B cell (primary cell): Measurements from ENCODE around the gene GNAI3. TPM values are rescaled to one million over a fixed set of nuclear protein-coding genes. Genes with fewer than 3 reads are reported as not detected.
"Not testable (repeated sequence)": the region's sequence is repeated elsewhere in the genome, so short reads cannot be mapped to it uniquely, and the experiment has no call there.

Experiments
- ATAC-seq: fragments of 200-7000 bp; cut with Tn5 transposase; one replicate; pipeline ENCODE4 v1.10.0; 2021; ENCODE audit warnings: low read depth, mild to moderate bottlenecking, moderate number of reproducible peaks, moderate library complexity
- CTCF ChIA-PET: fragments of 350-600 bp; sonication (Branson Sonifier 250); formaldehyde crosslinking; loops from one replicate; lab custom pipeline; 2021; ENCODE audit warnings: antibody characterized with exemption, inconsistent platforms; lab: Charles Lee
- POLR2A ChIA-PET: fragments of 350-600 bp; sonication (Branson Sonifier 250); formaldehyde crosslinking; loops from one replicate; lab custom pipeline; 2021; ENCODE audit warnings: antibody characterized with exemption; lab: Charles Lee
- DNase-seq: peaks from one replicate; pipeline ENCODE4 v3.0.0; 2013
- H2AFZ ChIP-seq: 2 replicates; pipeline ENCODE4 v1.6.1; 2012; ENCODE audit warnings: mild to moderate bottlenecking, low read depth, low read length; ENCODE audit not compliant: insufficient read depth, poor library complexity, severe bottlenecking
- H3K27ac ChIP-seq, 2 donors: 1 replicate in 1 of 2; 2 replicates in 1 of 2; pipeline ENCODE4 v1.5.1; 2012 to 2013; ENCODE audit warnings: low read length in 2 of 2, mild to moderate bottlenecking in 2 of 2, moderate library complexity in 1 of 2
- H3K27me3 ChIP-seq, 4 experiments: fragments of 200-600 bp in 1 of 4; sonication (generic) in 1 of 4; replicated peaks in 1 of 4; 1 replicate in 2 of 4; 2 replicates in 2 of 4; pipeline versions ENCODE4 v1.6.1 to v1.7.0; 2013 to 2016; ENCODE audit warnings: low read length in 3 of 4, mild to moderate bottlenecking in 2 of 4, mixed read lengths in 1 of 4, moderate library complexity in 1 of 4; ENCODE audit not compliant: insufficient read depth in 4 of 4, control insufficient read depth in 3 of 4; ENCODE audit errors: control extremely low read depth in 1 of 4
- H3K36me3 ChIP-seq, 2 experiments: replicated peaks in 1 of 2; 1 replicate in 1 of 2; 2 replicates in 1 of 2; pipeline versions ENCODE4 v1.6.1 to v1.7.1; 2013; ENCODE audit warnings: low read length in 1 of 2; ENCODE audit not compliant: insufficient read depth in 2 of 2, control insufficient read depth in 1 of 2; ENCODE audit errors: control extremely low read depth in 1 of 2, extremely low read depth in 1 of 2
- H3K4me1 ChIP-seq, 2 donors: fragments of 200-600 bp in 1 of 2; sonication (generic) in 1 of 2; 1 replicate in 1 of 2; 2 replicates in 1 of 2; pipeline versions ENCODE4 v1.5.1 to v1.6.1; 2013 to 2017; ENCODE audit warnings: low read length in 2 of 2; ENCODE audit not compliant: control insufficient read depth in 2 of 2, insufficient read depth in 2 of 2
- H3K4me2 ChIP-seq: replicated peaks from 2 replicates; pipeline ENCODE3; 2012; ENCODE audit warnings: mild to moderate bottlenecking, low read depth, low read length; ENCODE audit not compliant: poor library complexity, severe bottlenecking
- H3K4me3 ChIP-seq, 5 experiments: fragments of 200-600 bp in 1 of 5; sonication (generic) in 1 of 5; 1 replicate in 3 of 5; 2 replicates in 2 of 5; pipeline versions ENCODE4 v1.5.1 to v1.7.0; 2011 to 2016; ENCODE audit warnings: low read length in 4 of 5, mild to moderate bottlenecking in 4 of 5, low read depth in 2 of 5, control low read depth in 1 of 5, moderate library complexity in 1 of 5; ENCODE audit not compliant: insufficient read depth in 1 of 5; ENCODE audit errors: control extremely low read depth in 1 of 5, extremely low read depth in 1 of 5
- H3K79me2 ChIP-seq: fragments of 200-600 bp; sonication (generic); one replicate; pipeline ENCODE4 v1.6.0; 2016; ENCODE audit warnings: low read length; ENCODE audit not compliant: control insufficient read depth, insufficient read depth
- H3K9ac ChIP-seq: fragments of 200-600 bp; sonication (generic); 2 replicates; pipeline ENCODE4 v1.6.1; 2017; ENCODE audit warnings: mild to moderate bottlenecking, low read length, moderate library complexity
- H3K9me3 ChIP-seq, 3 donors: one replicate each; pipeline versions ENCODE4 v1.6.1 to v1.7.1; 2013; ENCODE audit warnings: low read length in 2 of 3; ENCODE audit not compliant: control insufficient read depth in 2 of 3, insufficient read depth in 1 of 3; ENCODE audit errors: control extremely low read depth in 1 of 3
- H4K20me1 ChIP-seq: 2 replicates; pipeline ENCODE4 v1.6.0; 2012; ENCODE audit warnings: mild to moderate bottlenecking, low read length; ENCODE audit not compliant: insufficient read depth, control insufficient read depth, poor library complexity, severe bottlenecking
- H3K27ac Mint-ChIP-seq: one replicate; pipeline ENCODE4 v1.8.0; 2021; ENCODE audit warnings: mixed read lengths
- H3K27me3 Mint-ChIP-seq: one replicate; pipeline ENCODE4 v1.8.0; 2021; ENCODE audit warnings: mixed read lengths
- H3K4me1 Mint-ChIP-seq: one replicate; pipeline ENCODE4 v1.8.0; 2021; ENCODE audit warnings: mixed read lengths
- H3K4me3 Mint-ChIP-seq: one replicate; pipeline ENCODE4 v1.8.0; 2021; ENCODE audit warnings: mixed read lengths
- H3K9me3 Mint-ChIP-seq: one replicate; pipeline ENCODE4 v1.8.0; 2022; ENCODE audit warnings: mixed read lengths; ENCODE audit not compliant: insufficient read depth
- CTCF ChIP-seq: fragments of 200-600 bp; IDR thresholded peaks from one replicate; pipeline ENCODE4 v1.8.0; 2022; ENCODE audit warnings: antibody characterized with exemption, mild to moderate bottlenecking
- EZH2 ChIP-seq: IDR thresholded peaks from 2 replicates; pipeline ENCODE4 v1.6.1; 2012; ENCODE audit warnings: borderline replicate concordance, low read depth, mild to moderate bottlenecking, moderate library complexity, low read length; ENCODE audit not compliant: insufficient read depth, poor library complexity, severe bottlenecking
- WGBS: methylation state at CpG from one replicate; pipeline ENCODE4 v1.1.5; 2013; ENCODE audit warnings: missing lambda C conversion rate; ENCODE audit not compliant: insufficient coverage; 5-methylcytosine and 5-hydroxymethylcytosine counted together
- intact Hi-C: fragments of 100-400 bp; cut with micrococcal nuclease; formaldehyde crosslinking; loops from one replicate; pipeline ENCODE4 v1.10.0; 2022
- polyA plus RNA-seq: library from polyadenylated mRNA; depleted of rRNA; stranded (reverse); fragments of >200 nt; gene quantifications from 2 replicates; pipeline ENCODE4 v1.2.3, GENCODE V29; 2012
- total RNA-seq, 2 donors: library from RNA; stranded (reverse); fragments of 120-200 nt in 1 of 2; gene quantifications; 1 replicate in 1 of 2; 2 replicates in 1 of 2; pipeline versions ENCODE4 v1.2.3 to v1.2.4, GENCODE V29; 2013 to 2022

The GNAI3 gene
- total and polyA plus RNA-seq, 2 donors (not counting 1 experiment from before 2014, with no cell fraction given), result 1.6 to 8.5 TPM

GRCh38 chr1:109659145-109659544 lies 110.7 kb downstream of the GNAI3 start:
- Mint-ChIP-seq H3K27me3 (no peaks in the 10 kb centered on the region), H3K4me3 (no peak overlapping the region), H3K9me3 (no peaks in the 10 kb centered on the region), H3K4me1 (peaks cover 26% of the 10 kb centered on the region), H3K27ac (no peak overlapping the region)
- DNase-seq, result no peak
- TF ChIP-seq CTCF, result no peak
- no peak for TF ChIP-seq EZH2
- Histone ChIP-seq H3K4me2 (no peak overlapping the region), H3K79me2 (no peaks in the 10 kb centered on the region), H3K4me3 (no peak overlapping the region), H3K27me3 (no peaks in the 10 kb centered on the region), H4K20me1 (no peaks in the 10 kb centered on the region), H3K9ac (no peak overlapping the region), H3K4me1 (peaks cover 11 to 17% of the 10 kb centered on the region in 2 donors), H3K9me3 (no peaks in the 10 kb centered on the region), H3K27ac (no peak overlapping the region), H3K36me3 (peaks cover 0 to 16% of the 10 kb centered on the region in 2 experiments), H2AFZ (no peak overlapping the region)
- no peak for ATAC-seq
- 100% methylated on average over 1 of the region's 2 CpGs for WGBS
- ChIA-PET CTCF (interaction anchor here (5.8 kb wide), 1 partner anchor 18 kb away, joined by 42 read pairs; no protein-coding TSS in a partner anchor), POLR2A (no interaction called here)
- intact Hi-C loops, result loop anchor here (10.0 kb wide), 1 partner anchor 174 kb away; the partner anchor contains the start of gene ATXN7L2

- no peak for DNase-seq
- no peak overlapping the region for H3K9ac ChIP-seq
- H3K27ac ChIP-seq, result no peak overlapping the region
- no peak overlapping the region for H3K4me2 ChIP-seq
- H3K9me3 Mint-ChIP-seq, result no peaks in the 10 kb centered on the region
- POLR2A ChIA-PET, result no interaction called here
- no peaks in the 10 kb centered on the region for H3K27me3 Mint-ChIP-seq
- H3K4me1 Mint-ChIP-seq, result peaks cover 19% of the 10 kb centered on the region
- H4K20me1 ChIP-seq, result no peaks in the 10 kb centered on the region
- no peaks in the 10 kb centered on the region for H3K9me3 ChIP-seq
- no peak overlapping the region for H3K4me3 ChIP-seq
- H3K36me3 ChIP-seq, result peaks cover 0 to 16% of the 10 kb centered on the region in 2 experiments
- CTCF ChIA-PET, result interaction anchor here (1.0 kb wide), 1 partner anchor 20 kb away, joined by 3 read pairs; no protein-coding TSS in a partner anchor
- H3K4me3 Mint-ChIP-seq, result no peak overlapping the region
- H2AFZ ChIP-seq, result no peak overlapping the region
- peaks cover 9 to 15% of the 10 kb centered on the region in 2 donors for H3K4me1 ChIP-seq
- H3K27ac Mint-ChIP-seq, result no peak overlapping the region
- TF ChIP-seq CTCF, result no peak
- no peak for TF ChIP-seq EZH2
- ATAC-seq, result no peak
- WGBS, result 85% methylated on average over 4 of the region's 5 CpGs
- H3K27me3 ChIP-seq, result no peaks in the 10 kb centered on the region
- no peaks in the 10 kb centered on the region for H3K79me2 ChIP-seq
- intact Hi-C loops, result loop anchor here (10.0 kb wide), 1 partner anchor 175 kb away; the partner anchor contains the start of gene ATXN7L2
Observed at GRCh38 chr1:109659997-109660690, 111.7 kb downstream of the GNAI3 start.

GRCh38 chr1:109660691-109661026 lies 112.2 kb downstream of the GNAI3 start:
- DNase-seq, H3K27ac Mint-ChIP-seq, H3K4me3 ChIP-seq, ATAC-seq, POLR2A ChIA-PET, H3K4me2 ChIP-seq, H3K4me1 ChIP-seq, H2AFZ ChIP-seq, H3K27ac ChIP-seq, H3K9ac ChIP-seq, H3K9me3 ChIP-seq, H3K4me3 Mint-ChIP-seq, H3K9me3 Mint-ChIP-seq, H3K79me2 ChIP-seq, H4K20me1 ChIP-seq, H3K27me3 ChIP-seq, H3K27me3 Mint-ChIP-seq, intact Hi-C loops: not testable (repeated sequence)
- peaks cover 14% of the 10 kb centered on the region for H3K4me1 Mint-ChIP-seq
- CTCF ChIA-PET, result interaction anchor here (1.0 kb wide), 1 partner anchor 20 kb away, joined by 3 read pairs; no protein-coding TSS in a partner anchor
- 50% methylated on average over 1 of the region's 4 CpGs for WGBS
- peaks cover 0 to 16% of the 10 kb centered on the region in 2 experiments for H3K36me3 ChIP-seq
